Kidney glomerular epithelial cell (primary cell): ENCODE results near the gene FBXW7.

Source experiments
- DNase-seq: peaks from one replicate; lab custom pipeline; 2025; lab: John Stamatoyannopoulos, UW

Gene FBXW7

DNA sequence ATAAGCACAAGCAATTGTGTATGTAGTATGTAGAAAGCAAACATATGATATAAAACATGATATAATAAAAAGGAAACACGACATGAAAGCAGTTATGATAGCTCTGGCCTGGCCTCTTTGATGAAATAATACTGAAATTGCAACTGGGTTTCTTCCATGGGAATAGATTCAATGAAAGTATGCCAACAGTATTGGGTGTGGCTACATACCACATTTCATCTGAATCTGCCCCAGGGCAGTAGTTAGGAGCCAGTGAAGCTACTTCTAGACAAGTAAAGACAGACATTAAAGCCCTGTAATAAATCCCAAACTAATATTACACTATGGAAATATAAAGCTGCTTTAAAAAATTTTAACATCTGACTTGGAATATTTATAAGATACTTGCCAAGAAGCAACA, 207.3 kb downstream of the FBXW7 start:
- no peak for DNase-seq

DNA sequence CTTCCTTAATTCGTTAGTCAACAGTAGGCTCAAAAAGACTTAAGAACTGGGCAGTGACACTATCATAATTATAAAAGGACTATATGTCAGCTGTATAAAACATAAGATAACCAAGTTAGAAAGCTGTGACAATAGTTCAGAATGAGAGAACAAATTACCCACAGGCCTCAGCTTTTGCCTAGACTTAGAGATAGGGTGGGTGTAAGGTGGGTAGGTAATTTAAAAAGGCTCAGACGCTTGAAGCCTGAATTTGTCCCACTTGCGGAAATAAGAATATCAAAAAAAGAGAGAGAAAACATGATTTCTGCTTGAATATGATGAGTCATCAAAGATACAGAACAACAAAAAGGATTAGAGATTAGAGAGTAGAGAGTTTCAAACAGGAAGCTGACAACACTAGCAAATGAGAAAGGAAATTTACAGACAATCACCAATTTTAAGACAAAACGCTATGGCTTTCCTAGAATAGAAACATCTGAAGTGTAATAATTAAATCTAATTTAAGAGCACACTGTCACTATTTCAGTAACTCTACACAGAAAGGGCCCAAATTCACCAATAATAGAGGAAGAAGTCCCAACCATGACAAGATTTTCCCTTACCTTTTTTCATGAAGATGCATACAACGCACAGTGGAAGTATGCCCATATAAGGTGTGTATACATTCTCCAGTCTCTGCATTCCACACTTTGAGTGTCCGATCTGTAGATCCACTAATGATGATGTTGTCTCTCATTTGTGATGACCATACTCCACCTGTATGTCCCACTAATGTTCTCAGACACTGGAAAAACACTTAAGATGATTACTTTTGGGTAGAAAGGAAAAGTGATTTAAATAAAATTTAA, 208.1 kb downstream of the FBXW7 start:
- no peak for DNase-seq

DNA sequence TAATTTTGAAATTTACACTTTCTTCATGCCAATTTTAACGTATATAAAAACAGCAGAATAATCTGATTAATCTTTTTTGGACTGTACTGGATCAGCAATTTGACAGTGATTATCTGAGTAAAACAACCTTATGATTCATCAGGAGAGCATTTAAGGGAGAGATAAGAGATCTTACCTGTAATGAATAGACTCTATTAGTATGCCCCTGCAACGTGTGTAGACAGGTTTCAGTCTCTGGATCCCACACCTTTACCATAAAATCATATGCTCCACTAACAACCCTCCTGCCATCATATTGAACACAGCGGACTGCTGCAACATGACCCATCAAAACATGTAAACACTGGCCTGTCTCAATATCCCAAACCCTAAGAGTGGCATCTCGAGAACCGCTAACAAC, 210.1 kb downstream of the FBXW7 start:
- DNase-seq = no peak

DNA sequence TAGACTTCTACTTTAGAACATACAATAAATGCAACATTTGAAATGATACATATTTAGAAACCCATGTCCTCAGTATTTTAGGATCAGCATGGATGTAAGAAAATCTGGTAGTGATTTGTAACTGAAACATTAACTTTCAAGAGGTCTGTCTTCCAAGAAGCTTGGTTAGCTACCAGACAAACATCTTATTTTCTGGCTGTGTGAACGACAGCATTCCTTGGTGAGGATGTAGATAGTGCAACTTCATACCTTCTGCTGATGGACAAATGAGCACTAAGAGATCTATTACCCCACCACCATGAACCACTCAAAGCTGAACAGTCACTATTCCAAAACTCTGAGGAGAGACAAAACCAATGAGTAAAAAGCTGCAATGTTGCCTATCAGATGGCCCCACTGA, 212.7 kb downstream of the FBXW7 start:
- DNase-seq = no peak

DNA sequence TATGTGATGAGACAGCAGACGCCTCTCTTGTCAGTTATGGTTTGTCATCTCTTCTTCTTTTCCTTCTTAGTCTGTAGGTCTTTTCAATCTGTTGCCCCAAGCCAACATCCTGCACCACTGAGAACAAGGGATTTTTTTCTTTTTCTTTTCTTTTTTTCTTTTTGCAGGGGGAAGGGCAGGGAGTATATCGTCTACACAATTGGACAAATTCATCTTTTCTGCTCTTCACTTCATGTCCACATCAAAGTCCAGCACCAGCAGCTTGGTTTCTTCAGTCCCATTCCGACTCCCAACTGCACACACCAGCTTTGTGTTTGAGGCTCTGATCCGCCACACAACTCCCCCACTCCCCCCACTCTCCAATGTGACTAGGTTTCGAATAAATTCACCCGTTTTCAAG, 213.2 kb downstream of the FBXW7 start:
- DNase-seq = no peak

DNA sequence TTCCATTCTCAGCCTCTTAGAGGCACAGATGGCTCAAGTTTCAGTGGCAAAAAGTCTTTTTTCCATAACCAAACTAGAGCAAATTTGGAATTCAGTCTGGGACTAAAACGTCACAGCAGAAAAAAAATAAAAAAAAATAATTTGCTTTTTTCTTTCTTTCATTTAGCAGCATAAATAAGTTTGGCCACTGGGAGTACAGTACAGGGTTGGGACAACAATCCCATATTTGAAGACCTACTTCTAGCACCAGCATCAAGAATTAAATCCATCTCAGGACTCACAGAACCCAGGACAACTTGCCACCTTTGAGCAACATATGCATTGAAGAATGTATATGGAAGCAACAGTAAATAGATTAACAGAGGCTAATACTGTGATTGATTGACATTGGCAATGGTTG, 214.0 kb downstream of the FBXW7 start:
- DNase-seq = no peak

DNA sequence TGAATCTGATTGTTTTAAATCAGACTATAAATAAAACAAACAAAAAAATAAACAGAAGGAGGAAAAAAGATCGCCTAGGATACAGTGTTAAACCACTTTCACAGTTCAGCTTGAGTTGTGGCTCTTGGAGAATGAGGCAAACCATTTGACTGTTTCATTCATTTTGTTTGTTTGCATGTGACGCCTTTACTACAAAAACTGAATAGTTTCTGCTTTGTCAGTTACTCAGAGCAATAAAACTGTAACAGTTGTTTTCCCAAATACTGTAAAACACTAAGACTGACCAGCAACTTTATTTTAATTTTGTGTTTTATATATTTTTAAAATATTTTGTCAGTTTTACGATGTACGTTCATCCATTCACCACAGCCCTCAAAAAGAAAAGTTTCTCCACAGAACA, 214.5 kb downstream of the FBXW7 start:
- DNase-seq = no peak

DNA sequence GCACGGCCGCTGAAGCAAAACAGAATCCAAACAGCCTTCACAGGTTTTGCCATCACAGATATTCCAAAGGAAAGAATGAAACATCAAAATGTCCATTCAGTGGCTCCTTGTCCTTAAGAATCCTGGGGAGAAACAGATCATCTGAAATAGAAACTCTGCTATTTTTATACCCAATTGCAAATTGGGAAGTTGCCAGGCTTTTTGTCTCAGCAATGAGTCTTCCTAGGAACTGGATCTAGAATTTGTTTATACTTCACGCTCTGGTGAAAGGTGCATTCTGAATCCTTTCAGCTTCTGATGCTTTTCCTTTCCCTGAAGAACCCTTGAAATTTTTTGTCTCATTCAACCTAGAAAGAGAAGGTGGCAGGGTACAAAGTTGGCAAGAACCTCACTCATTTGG, 218.9 kb downstream of the FBXW7 start:
- DNase-seq = peak; percentile 38

DNA sequence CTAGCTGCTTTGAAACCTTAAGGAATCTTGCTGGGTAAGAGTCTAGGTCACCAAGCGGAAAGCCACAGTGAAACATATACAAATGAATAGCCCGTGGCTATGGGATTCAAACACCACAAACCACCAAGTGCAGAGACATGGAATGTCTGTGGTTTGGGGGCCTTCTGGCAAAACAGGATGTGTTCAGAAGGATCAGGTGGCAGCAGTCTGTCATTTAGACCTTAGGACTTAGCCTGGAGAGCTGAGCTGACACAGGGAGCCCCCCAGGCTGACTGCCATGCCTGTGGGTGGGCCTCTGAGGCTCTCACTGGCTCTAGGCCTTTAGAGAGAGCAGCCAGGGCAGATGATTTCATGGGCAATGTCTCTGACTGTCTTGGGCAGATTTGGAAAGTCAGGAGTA, 225.6 kb downstream of the FBXW7 start:
- DNase-seq = peak; percentile 74

DNA sequence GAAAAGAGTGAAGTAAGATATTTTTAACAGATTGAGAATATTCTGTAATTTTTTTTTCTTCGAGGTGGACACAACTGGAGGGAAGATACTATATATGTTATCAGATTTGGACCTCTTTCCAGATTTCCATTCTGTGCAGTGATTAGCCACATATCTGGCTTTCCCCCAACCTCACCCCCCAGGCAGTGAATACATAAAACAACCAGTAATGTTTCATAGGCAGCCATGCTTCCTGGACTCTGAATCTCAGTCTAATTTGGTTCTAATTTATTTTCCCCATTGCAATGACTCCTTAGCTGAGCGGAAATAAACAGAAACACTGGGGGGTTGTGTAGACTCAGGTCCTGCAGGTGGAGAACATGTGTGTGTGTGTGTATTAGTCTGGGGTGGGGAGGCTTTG, 226.5 kb downstream of the FBXW7 start:
- DNase-seq = no peak

DNA sequence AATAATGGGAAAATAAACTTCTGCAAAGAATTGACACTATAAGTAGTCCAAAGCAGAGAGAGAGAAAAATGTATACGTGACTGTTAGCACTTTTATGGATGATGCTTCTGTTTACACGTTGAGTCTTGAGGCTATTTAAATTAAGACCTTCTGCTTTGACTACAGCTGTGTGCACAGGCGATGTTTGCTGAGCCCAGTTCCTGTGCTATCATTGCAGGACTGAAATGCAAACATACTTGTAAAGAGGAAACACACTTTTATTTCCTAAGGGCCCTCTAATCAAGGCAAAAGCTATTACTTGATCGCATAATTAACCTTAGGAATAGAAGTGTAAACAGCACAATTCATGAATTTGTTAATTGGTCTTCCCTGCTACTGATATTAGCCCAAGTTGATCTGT, 226.9 kb downstream of the FBXW7 start:
- DNase-seq = no peak

DNA sequence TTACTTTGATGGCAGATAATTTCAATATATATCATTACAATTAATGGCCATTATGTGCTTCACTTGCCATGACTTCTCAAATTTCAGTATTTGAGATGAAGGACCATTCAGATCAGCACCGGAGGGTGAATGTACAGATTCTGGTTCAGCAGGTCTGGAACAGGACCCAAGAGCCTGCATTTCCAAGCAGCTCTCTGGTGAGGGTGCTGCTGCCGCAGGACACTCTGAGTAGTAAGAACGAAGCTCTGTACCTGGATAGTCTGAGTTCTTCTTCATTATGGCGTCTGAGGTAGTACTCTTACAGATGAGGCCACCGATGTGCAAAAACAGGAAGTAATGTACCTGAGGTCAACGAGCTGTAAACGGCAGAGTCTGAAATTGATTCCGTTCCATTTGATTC, 228.2 kb downstream of the FBXW7 start:
- no peak for DNase-seq

DNA sequence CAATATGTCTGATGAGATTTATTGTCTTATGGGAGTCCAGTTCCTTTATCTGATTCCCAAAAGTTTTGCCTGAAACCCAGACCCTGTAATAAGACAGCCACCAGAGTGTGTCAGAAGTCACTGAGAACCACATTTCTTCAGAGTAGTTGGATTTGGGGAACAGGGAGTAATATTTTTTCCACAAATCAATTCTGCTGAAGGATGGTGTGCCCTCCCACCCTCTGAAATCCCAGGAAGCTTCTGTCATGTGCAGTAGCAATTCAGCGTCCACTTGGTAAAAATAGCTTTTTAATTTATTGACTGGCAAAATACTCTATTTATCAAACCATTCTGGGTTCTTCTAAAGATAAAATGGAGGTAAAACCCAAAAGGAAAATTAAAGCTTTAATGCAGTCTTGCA, 229.4 kb downstream of the FBXW7 start:
- DNase-seq = no peak

DNA sequence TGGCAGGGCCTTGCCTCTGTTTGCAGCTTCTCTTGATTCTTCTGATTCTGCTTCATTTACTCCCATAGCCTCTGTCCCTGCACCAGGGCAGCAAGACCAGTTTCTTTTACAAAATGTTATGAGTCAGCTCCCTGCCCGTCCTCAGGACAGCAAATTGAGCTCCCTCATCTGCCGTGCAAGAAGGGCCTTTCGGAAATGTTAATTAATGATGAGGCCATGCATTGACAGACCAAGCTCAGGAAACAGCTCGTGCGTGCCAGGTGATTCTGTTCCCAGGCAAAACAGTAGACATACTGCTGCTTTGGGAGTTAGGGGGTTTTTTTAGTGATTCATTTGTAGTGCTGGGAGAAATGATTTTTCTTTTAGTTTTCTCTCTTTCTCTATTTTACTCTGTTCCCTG, 231.7 kb downstream of the FBXW7 start:
- DNase-seq = no peak

DNA sequence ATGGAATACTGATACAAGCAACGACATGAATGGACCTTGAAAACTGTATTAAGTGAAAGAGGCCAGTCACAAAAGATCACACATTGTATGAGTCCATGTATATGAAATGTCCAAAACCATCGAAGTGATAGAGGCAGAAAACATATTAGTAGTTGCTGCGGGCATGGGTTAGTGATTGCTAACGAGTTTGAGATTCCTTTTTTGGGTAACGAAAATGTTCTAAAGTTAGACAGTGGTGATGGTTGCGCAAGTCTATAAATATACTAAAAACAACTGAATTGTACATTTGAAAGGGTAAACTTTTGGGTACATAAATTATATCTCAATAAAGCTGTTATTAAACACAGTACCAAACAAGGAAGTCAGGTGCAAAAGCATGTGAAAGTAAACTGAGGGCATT, 234.5 kb downstream of the FBXW7 start:
- no peak for DNase-seq

DNA sequence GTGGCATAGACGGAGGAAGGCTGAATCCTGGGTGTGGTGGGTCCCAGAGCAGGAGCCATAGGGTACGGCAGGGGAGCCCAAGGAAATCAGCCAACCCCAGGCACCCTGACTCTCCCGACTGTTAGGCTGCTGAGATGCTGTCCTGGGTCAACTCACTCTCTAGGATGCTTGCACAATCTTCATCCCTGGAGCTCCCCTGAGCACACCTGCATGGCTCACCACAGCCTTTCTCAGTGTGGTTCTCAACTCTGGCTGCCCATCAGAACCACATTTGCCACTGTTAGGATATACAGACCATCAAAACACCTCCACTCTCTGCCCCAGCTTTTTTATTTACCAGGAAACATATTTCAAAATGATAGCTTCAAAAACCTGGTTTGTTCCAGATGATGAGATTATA, 236.3 kb downstream of the FBXW7 start:
- DNase-seq = no peak

DNA sequence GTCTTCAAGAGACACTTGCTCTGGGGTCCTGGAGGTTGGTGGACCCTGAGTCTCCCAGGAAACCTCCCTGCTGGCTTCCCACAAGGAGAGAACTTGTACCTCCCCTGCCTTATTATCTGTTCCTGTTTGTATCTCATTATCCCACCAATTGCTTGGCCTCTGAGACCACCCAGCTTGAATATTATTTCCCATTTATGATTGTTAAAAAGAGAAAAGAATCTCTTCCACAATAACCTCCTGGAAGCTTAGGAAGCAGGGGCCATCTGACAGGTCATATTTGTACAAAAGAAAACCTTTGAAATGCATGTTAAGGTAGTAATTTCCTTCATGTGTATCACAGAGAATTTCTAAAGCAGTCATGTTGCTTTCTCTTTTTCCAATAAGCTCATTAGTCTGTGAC, 239.5 kb downstream of the FBXW7 start:
- DNase-seq = no peak

DNA sequence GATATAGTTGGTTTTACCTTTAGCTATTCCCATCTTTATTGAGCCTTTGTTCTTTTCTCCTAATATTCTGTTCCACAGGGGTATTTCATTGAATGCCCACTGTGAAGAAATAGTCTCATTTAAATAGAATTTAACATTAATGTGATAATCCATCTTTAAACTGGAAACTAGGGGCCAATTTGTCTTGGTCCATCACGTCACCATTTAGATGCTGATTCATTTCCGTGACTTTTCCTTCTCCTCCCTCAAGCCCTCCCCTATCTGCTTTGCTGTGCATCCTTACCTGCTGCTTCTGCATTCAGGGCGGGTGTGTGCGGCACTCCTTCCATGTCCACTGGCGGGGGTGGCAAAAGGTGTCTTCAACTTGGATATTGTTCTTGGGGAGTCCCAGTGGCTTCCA, 241.1 kb downstream of the FBXW7 start:
- DNase-seq = no peak

DNA sequence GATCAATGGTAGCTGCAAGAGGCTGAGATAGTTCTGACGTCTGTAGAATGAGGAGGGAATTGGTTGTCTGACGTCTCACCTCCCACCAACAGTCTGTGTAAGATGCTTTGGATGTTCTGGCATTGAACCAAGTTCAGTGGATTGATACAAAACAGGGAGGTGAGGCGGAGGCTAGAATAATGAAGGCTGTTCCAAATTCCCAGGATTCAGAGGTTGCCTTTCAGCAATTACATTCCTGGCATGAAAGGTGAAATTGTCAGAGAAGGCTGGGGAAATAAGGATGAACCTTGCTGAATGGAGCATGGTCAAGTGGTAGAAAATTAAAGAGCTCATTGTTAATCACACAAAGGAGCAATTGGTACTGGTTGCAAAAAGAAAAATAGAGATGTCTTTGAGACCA, 241.6 kb downstream of the FBXW7 start:
- no peak for DNase-seq

DNA sequence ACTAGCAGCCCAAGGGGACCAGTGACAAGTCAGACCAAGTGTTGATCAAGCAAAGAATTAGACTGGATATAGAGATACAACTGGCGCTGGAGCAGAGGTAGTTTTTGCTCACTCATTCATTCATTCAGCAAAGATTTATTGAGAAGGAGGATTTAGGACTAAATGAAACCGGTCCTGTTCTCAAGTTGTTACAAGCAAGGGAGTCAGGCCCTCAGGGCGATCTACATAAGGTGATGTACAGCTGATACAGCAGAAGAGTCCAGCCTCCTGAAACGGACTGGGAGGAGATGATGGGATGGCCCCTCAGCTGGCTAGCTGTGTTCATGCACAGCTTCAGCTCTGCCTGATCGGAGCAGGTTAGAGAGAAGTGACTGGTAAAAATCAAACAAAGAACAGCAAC, 242.4 kb downstream of the FBXW7 start:
- no peak for DNase-seq

DNA sequence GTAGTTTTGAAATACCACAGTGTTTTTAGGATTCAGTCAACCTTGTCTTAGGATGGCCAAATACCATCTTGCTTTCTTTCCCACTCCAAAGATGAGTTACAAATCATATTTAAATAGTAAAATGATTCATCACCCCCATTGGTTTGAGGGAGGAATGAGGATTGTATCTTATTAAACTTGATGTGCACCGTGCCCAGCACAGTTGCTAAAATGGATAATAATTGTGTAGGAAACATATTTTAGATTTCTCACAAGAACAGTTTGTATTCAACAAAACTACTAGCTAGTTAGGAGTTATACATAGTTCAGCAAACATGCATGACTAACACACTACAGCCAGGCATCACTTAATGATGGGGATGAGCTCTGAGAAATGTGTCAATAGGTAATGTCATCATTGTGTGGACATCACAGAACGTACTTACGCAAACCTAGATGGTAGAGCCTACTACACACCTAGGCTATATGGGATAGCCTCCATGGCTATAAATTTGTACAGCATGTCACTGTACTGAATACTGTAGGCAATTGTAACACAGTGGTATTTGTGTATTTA, 245.4 kb downstream of the FBXW7 start:
- DNase-seq = no peak

DNA sequence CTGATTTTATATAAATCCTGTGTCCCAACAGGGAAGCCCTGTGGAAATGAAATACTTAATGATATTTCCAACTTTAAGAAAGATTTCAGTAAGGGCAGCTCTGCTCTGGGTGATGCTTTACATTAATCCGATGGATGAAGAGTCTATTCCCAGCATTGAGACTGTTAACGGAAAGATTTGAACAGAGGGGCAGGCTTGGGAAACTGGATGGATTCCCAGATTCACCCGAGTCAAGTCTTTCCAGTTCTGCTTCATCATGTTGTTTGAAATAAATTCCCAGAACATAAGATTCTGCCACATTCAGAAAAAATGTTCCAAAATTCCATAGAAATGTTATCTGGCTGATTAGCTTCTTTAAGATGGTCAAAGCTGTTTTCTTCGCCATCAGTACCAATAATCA, 246.0 kb downstream of the FBXW7 start:
- DNase-seq = no peak

DNA sequence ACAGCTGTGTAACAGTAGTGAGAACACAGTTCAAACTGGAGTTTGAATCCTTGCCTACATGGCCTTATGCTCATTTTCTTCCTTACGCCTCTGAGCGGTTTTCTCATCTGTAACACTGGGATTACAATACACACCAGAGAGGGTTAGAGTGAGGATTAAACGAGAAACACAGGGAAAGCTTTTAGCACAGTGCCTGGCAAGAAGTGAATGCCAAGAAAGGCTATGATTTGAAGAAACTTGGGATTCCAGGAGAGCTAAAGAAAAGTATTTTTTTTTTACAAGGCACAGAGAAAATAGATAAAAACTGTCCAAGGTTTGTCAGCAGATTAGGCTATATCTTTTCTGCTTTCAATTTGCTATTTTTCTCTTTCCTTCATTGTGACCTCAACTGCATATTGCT, 246.4 kb downstream of the FBXW7 start:
- no peak for DNase-seq

DNA sequence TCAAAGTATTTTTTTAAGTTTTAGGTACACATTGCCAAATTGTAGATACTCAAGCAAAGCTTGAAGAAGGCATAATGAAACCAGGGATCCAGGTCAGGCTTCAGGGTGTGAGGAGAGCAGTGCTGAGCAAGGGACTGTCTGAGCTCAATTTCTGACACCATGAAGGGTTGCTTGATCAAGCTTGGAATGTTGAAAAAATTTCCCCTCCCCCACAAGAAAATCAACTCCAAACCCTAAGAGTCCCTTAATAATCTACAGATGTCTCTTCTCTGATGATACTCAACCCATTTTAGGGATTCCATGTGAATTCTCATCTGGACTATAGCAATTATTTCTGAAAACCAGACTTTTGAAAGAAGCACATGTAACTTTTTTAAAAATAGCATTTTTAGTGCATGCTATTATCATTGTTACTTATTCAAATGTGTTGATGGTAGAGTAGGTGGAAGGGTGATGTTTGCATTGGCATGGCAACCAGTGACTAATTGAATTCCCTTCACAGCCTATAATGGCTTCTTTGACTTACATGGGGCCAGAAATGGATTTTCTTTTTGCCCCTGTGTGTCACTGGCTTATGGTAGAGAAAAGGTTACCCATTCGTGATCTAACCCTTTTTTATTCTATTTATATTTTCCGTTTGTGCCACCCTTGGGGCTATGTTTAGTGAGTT, 252.0 kb downstream of the FBXW7 start:
- DNase-seq = peak; percentile 45
